K562 (cell line): ENCODE results near the gene PRKAR2B. TPM values are rescaled to one million over a fixed set of nuclear protein-coding genes. Genes with fewer than 3 reads are reported as not detected.
A peak's percentile ranks its signal among the peaks of the same experiment; 100 is the strongest.

Experiments
- CEBPB ChIP-seq: fragments of 450-650 bp; IDR thresholded peaks from 2 replicates; pipeline ENCODE4 v1.6.1; 2016; ENCODE audit warnings: missing genetic modification characterization, missing compliant biosample characterization
- CTBP1 ChIP-seq: fragments of 450-650 bp; IDR thresholded peaks from 2 replicates; pipeline ENCODE4 v1.6.1; 2016; ENCODE audit warnings: borderline replicate concordance
- DDX20 ChIP-seq: fragments of 450-650 bp; IDR thresholded peaks from 2 replicates; pipeline ENCODE4 v1.6.1; 2016; ENCODE audit warnings: missing genetic modification characterization, low read depth, mild to moderate bottlenecking, missing compliant biosample characterization, moderate library complexity
- DLX4 ChIP-seq: fragments of 250-450 bp; sonication (Bioruptor Pico); IDR thresholded peaks from 2 replicates; pipeline ENCODE4 v1.6.1; 2021; ENCODE audit warnings: mild to moderate bottlenecking
- ETV1 ChIP-seq: fragments of 450-650 bp; conservative IDR thresholded peaks from 2 replicates; pipeline ENCODE4 v1.6.1; 2016; ENCODE audit warnings: missing genetic modification characterization, control low read depth, low read depth, missing compliant biosample characterization
- GABPB1 ChIP-seq: sonication (generic); formaldehyde crosslinking; IDR thresholded peaks from 2 replicates; pipeline ENCODE4 v1.8.0; 2022; ENCODE audit warnings: mild to moderate bottlenecking, missing genetic modification reagents
- MEF2A ChIP-seq: IDR thresholded peaks from 2 replicates; pipeline ENCODE4 v1.6.1; 2011; ENCODE audit warnings: low read depth, mild to moderate bottlenecking, low read length, moderate library complexity; ENCODE audit not compliant: control insufficient read depth
- MLLT1 ChIP-seq, 2 experiments: fragments of 450-650 bp; IDR thresholded peaks; 2 replicates each; pipeline ENCODE4 v1.6.1; 2016
- MTA1 ChIP-seq: fragments of 450-650 bp; IDR thresholded peaks from 2 replicates; pipeline ENCODE4 v1.6.1; 2017; ENCODE audit warnings: borderline replicate concordance
- MTA2 ChIP-seq: fragments of 450-650 bp; IDR thresholded peaks from 2 replicates; pipeline ENCODE4 v1.6.1; 2016; ENCODE audit warnings: low read depth
- NCOA1 ChIP-seq: fragments of 450-650 bp; IDR thresholded peaks from 2 replicates; pipeline ENCODE4 v1.6.1; 2016; ENCODE audit warnings: low read depth
- NFYB ChIP-seq: IDR thresholded peaks from 2 replicates; pipeline ENCODE4 v1.6.1; 2011; ENCODE audit warnings: mild to moderate bottlenecking, moderate library complexity; ENCODE audit not compliant: insufficient read length; ENCODE audit errors: extremely low read depth
- PREB ChIP-seq: sonication (generic); formaldehyde crosslinking; IDR thresholded peaks from 2 replicates; pipeline ENCODE4 v1.8.1; 2023; ENCODE audit warnings: mild to moderate bottlenecking, missing genetic modification reagents
- PTBP1 ChIP-seq: fragments of 200-400 bp; formaldehyde crosslinking; IDR thresholded peaks from 2 replicates; pipeline ENCODE4 v1.6.1; 2017; ENCODE audit warnings: low read depth, low read length
- RBM14 ChIP-seq: fragments of 200-400 bp; formaldehyde crosslinking; IDR thresholded peaks from 2 replicates; pipeline ENCODE4 v1.6.1; 2018; ENCODE audit warnings: low read depth, mild to moderate bottlenecking, low read length, moderate library complexity, borderline replicate concordance; ENCODE audit not compliant: insufficient read depth
- SLC30A9 ChIP-seq: fragments of 250-450 bp; sonication (Bioruptor Pico); IDR thresholded peaks from 2 replicates; pipeline ENCODE4 v1.8.0; 2022; ENCODE audit warnings: mild to moderate bottlenecking, moderate library complexity
- ZBTB8A ChIP-seq: fragments of 450-650 bp; IDR thresholded peaks from 2 replicates; pipeline ENCODE4 v1.6.1; 2018; ENCODE audit warnings: mild to moderate bottlenecking, moderate library complexity; ENCODE audit not compliant: partially characterized antibody
- ZNF384 ChIP-seq: IDR thresholded peaks from 2 replicates; pipeline ENCODE4 v1.6.1; 2012; ENCODE audit warnings: low read depth, low read length, improper control_type of control experiment
- ZNF589 ChIP-seq: fragments of 200-800 bp; sonication (Bioruptor generic); IDR thresholded peaks from 2 replicates; pipeline ENCODE4 v1.6.1; 2016; ENCODE audit warnings: low read depth, missing genetic modification characterization, missing compliant biosample characterization
- ZNF764 ChIP-seq: fragments of 250-450 bp; sonication (Bioruptor Pico); IDR thresholded peaks from 2 replicates; pipeline ENCODE4 v1.4.0; 2020; ENCODE audit warnings: low read depth, mild to moderate bottlenecking, moderate library complexity
- polyA plus RNA-seq, 8 experiments: library from polyadenylated mRNA; depleted of rRNA in 4 of 8; stranded (reverse) in 5 of 8; unstranded in 3 of 8; fragments of >200 nt; fragmentation: Nextera tagmentation in 2 of 8; fragmentation: Illumina TruSeq in 1 of 8; extraction: Ambion mirVana in 2 of 8; extraction: Trizol in 1 of 8; gene quantifications; 2 replicates each; pipeline versions ENCODE4 v1.2.1 to v1.2.3, GENCODE V29; 2011 to 2014; ENCODE audit warnings: inconsistent platforms in 1 of 8, missing spikeins in 1 of 8
- total RNA-seq, 7 experiments: library from RNA; depleted of rRNA in 6 of 7; stranded (reverse); fragments of >200 nt in 6 of 7; fragmentation: Illumina TruSeq in 2 of 7; extraction: Trizol in 2 of 7; gene quantifications; 2 replicates each; pipeline versions ENCODE4 v1.2.1 to v1.2.3, GENCODE V29; 2011 to 2021; ENCODE audit warnings: low replicate concordance in 1 of 7

The PRKAR2B gene
- total and polyA plus RNA-seq, 9 of the 15 experiments (the other 6 are each of a cell fraction or from before 2014, with no cell fraction given), result 59.0 to 173 (median 129) TPM

GRCh38 chr7:107075863-107076574 is 31.5 kb downstream of the PRKAR2B start (continued):
- peak; percentile 77 for TF ChIP-seq MTA2
- TF ChIP-seq PTBP1, result no peak
- TF ChIP-seq NCOA1, result no peak
- no peak for TF ChIP-seq SLC30A9 (CRISPR knock-in tag)
- no peak for TF ChIP-seq ZNF764 (CRISPR knock-in tag)
- TF ChIP-seq ZBTB8A, result no peak
- TF ChIP-seq PREB (CRISPR knock-in tag), result no peak
- no peak for TF ChIP-seq ZNF589 (CRISPR knock-in tag)
- no peak for TF ChIP-seq DDX20 (tag)
- no peak for TF ChIP-seq ETV1 (tag)
- TF ChIP-seq RBM14, result no peak
- TF ChIP-seq DLX4, result no peak
- no peak for TF ChIP-seq GABPB1 (CRISPR knock-in tag)
- TF ChIP-seq CEBPB (tag), result peak; percentile 42
- TF ChIP-seq MEF2A, result no peak
- no peak for TF ChIP-seq MTA1
- peak in 1 of 2 experiments; percentile 26; a peak in 1 of 4 replicates for TF ChIP-seq MLLT1 (IDR thresholded peaks at IDR 0.05)
- TF ChIP-seq NFYB, result no peak
- TF ChIP-seq ZNF384, result peak; percentile 85
- TF ChIP-seq CTBP1, result no peak; the same call in 1 of the 2 replicates
